Embryonic facial prominence (tissue), 1 donor: Measurements from ENCODE around the gene NCAN.
"Not testable (repeated sequence)": the region's sequence is repeated elsewhere in the genome, so short reads cannot be mapped to it uniquely, and the experiment has no call there.

Experiments used
- DNase-seq: peaks from one replicate; pipeline ENCODE4 v3.0.0-alpha.2; 2016; ENCODE audit errors: extremely low spot score

Gene NCAN

GRCh38 chr19:19193926-19194325 lies 17.8 kb upstream of the NCAN start:
- no peak for DNase-seq

- no peak for DNase-seq
Measured at GRCh38 chr19:19201697-19202630, 9.8 kb upstream of the NCAN start.

- no peak for DNase-seq
Measured at GRCh38 chr19:19202707-19203011, 9.1 kb upstream of the NCAN start.

GRCh38 chr19:19203012-19203856 lies 8.5 kb upstream of the NCAN start, which contains the start of gene NR2C2AP:
TSS of gene NR2C2AP (minus strand) at chr19:19203414. CDS start at chr19:19203060, 354 bp downstream.
- DNase-seq, result peak; percentile 64

- DNase-seq, result no peak
Measured at GRCh38 chr19:19204181-19204580, 7.6 kb upstream of the NCAN start.

GRCh38 chr19:19205416-19206410 lies 6.0 kb upstream of the NCAN start:
- no peak for DNase-seq

GRCh38 chr19:19206938-19207337 lies 4.8 kb upstream of the NCAN start:
- DNase-seq, result no peak

GRCh38 chr19:19207637-19208572 lies 3.9 kb upstream of the NCAN start:
- DNase-seq, result no peak

GRCh38 chr19:19209372-19209771 lies 2.4 kb upstream of the NCAN start:
- no peak for DNase-seq

GRCh38 chr19:19212916-19213315 lies 1.2 kb downstream of the NCAN start:
- DNase-seq, result no peak

GRCh38 chr19:19213426-19214158 lies 1.8 kb downstream of the NCAN start:
- no peak for DNase-seq

- DNase-seq, result no peak
Measured at GRCh38 chr19:19214159-19214490, 2.4 kb downstream of the NCAN start.

GRCh38 chr19:19214892-19215291 lies 3.1 kb downstream of the NCAN start:
- no peak for DNase-seq

GRCh38 chr19:19215792-19216191 lies 4.0 kb downstream of the NCAN start:
- DNase-seq, result no peak

- no peak for DNase-seq
Measured at GRCh38 chr19:19217099-19217498, 5.3 kb downstream of the NCAN start.

GRCh38 chr19:19218911-19219310 lies 7.2 kb downstream of the NCAN start:
- no peak for DNase-seq

GRCh38 chr19:19221000-19221399 lies 9.2 kb downstream of the NCAN start:
- not testable (repeated sequence) for DNase-seq

GRCh38 chr19:19223060-19223459 lies 11.3 kb downstream of the NCAN start:
- no peak for DNase-seq

GRCh38 chr19:19223636-19224035 lies 11.9 kb downstream of the NCAN start:
- DNase-seq, result no peak
